Uterus (tissue), 2 donors: ENCODE measurements around the gene PHF19.

Source experiments
- CTCF ChIP-seq, 4 experiments: fragments of 200-600 bp in 2 of 4; fragments of 450-650 bp in 2 of 4; sonication (generic) in 2 of 4; IDR thresholded peaks; one replicate each; pipeline ENCODE4 v1.5.1; 2016 to 2019; ENCODE audit warnings: antibody characterized with exemption in 4 of 4, mild to moderate bottlenecking in 2 of 4, moderate library complexity in 1 of 4
- POLR2A ChIP-seq, 2 donors: fragments of 450-650 bp; IDR thresholded peaks; one replicate each; pipeline ENCODE4 v1.6.1; 2016; ENCODE audit warnings: antibody characterized with exemption in 2 of 2, mild to moderate bottlenecking in 1 of 2, moderate library complexity in 1 of 2

DNA sequence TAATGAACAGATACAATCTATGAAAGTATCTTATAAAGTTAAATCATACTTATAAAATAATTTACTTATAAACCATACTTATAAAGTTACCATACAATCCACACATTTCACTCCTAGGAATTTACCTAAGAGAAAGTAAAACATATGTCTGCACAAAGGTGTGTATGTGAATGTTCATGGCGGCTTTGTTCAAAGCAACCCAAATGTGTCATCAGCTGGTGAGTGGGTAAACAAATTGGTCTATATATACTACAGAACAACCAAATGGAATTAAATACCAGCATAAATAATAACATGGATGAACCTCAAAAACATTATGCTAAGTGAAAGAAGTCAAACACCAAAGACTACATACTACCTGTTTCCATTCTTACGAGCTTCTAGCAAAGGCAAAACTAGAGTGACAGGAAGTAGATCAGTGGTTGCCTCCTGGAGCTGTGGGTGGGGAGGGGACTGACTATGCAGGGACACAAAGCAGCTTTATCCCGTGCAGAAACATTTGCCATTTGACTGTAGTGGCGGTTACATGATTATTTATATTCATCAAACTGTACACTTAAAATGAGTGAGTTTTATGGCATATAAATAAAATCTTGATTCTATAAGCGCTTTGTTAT lies 39.0 kb upstream of the PHF19 start:
- TF ChIP-seq CTCF (IDR thresholded peaks at IDR 0.05) (no peak), POLR2A (IDR thresholded peaks at IDR 0.05) (no peak)
